Measurements from ENCODE around the gene COL2A1.

The COL2A1 gene

GRCh38 chr12:47989666-47990065 is 14.6 kb downstream of the COL2A1 start:
- DNase-seq (ENCODE audit: low spot score), result no peak

GRCh38 chr12:47989023-47989417 is 15.3 kb downstream of the COL2A1 start:
- no peak for DNase-seq (ENCODE audit: low spot score)

GRCh38 chr12:47988073-47989022 is 15.9 kb downstream of the COL2A1 start:
- DNase-seq (ENCODE audit: low spot score), result no peak

GRCh38 chr12:47987411-47988072 is 16.7 kb downstream of the COL2A1 start:
- DNase-seq (ENCODE audit: low spot score), result no peak

GRCh38 chr12:47986832-47987231 is 17.4 kb downstream of the COL2A1 start:
- no peak for DNase-seq (ENCODE audit: low spot score)

GRCh38 chr12:47986291-47986660 is 18.0 kb downstream of the COL2A1 start:
- DNase-seq (ENCODE audit: low spot score), result no peak

- DNase-seq (ENCODE audit: low spot score), result no peak
These were observed 18.5 kb downstream of the COL2A1 start for GRCh38 chr12:47985596-47986290.

- DNase-seq (ENCODE audit: low spot score), result no peak
These were observed 19.9 kb downstream of the COL2A1 start for GRCh38 chr12:47984331-47984801.

GRCh38 chr12:47983541-47984115 is 20.6 kb downstream of the COL2A1 start:
- DNase-seq (ENCODE audit: low spot score), result no peak

GRCh38 chr12:47982770-47983169 is 21.5 kb downstream of the COL2A1 start:
- DNase-seq (ENCODE audit: low spot score), result no peak

GRCh38 chr12:47982311-47982710 is 22.0 kb downstream of the COL2A1 start:
- no peak for DNase-seq (ENCODE audit: low spot score)

- DNase-seq (ENCODE audit: low spot score), result no peak
These were observed 22.6 kb downstream of the COL2A1 start for GRCh38 chr12:47981496-47982260.

- DNase-seq (ENCODE audit: low spot score), result no peak
These were observed 23.3 kb downstream of the COL2A1 start for GRCh38 chr12:47980779-47981495.

- DNase-seq (ENCODE audit: low spot score), result no peak
These were observed 24.1 kb downstream of the COL2A1 start for GRCh38 chr12:47980197-47980596.

- no peak for DNase-seq (ENCODE audit: low spot score)
These were observed 24.6 kb downstream of the COL2A1 start for GRCh38 chr12:47979686-47980085.

GRCh38 chr12:47979166-47979565 is 25.1 kb downstream of the COL2A1 start:
- DNase-seq (ENCODE audit: low spot score), result no peak

GRCh38 chr12:47978598-47978873 is 25.7 kb downstream of the COL2A1 start:
- no peak for DNase-seq (ENCODE audit: low spot score)

- no peak for DNase-seq (ENCODE audit: low spot score)
These were observed 26.3 kb downstream of the COL2A1 start for GRCh38 chr12:47977772-47978597.

- no peak for DNase-seq (ENCODE audit: low spot score)
These were observed 27.1 kb downstream of the COL2A1 start for GRCh38 chr12:47977046-47977771.
